Karpas-422 (cell line): ENCODE data around the gene ISYNA1. TPM values are rescaled to one million over a fixed set of nuclear protein-coding genes. Genes with fewer than 3 reads are reported as not detected.

Experiments used
- DNase-seq: peaks from one replicate; pipeline ENCODE4 v3.0.0-alpha.2; 2015
- H2AFZ ChIP-seq: fragments of 200-600 bp; sonication (generic); 2 replicates; pipeline ENCODE4 v1.6.1; 2014; ENCODE audit warnings: antibody characterized with exemption, low read length, mixed read lengths
- H3K27ac ChIP-seq: fragments of 200-600 bp; sonication (generic); 2 replicates; pipeline ENCODE4 v1.5.1; 2014; ENCODE audit warnings: mild to moderate bottlenecking, low read length, moderate library complexity
- H3K27me3 ChIP-seq: fragments of 200-600 bp; sonication (generic); 2 replicates; pipeline ENCODE4 v1.6.1; 2014; ENCODE audit warnings: low read length, mixed read lengths
- H3K36me3 ChIP-seq: fragments of 200-600 bp; sonication (generic); 2 replicates; pipeline ENCODE4 v1.6.1; 2014; ENCODE audit warnings: low read length, mixed read lengths; ENCODE audit not compliant: insufficient read depth
- H3K4me1 ChIP-seq: fragments of 200-600 bp; sonication (generic); 2 replicates; pipeline ENCODE4 v1.6.1; 2014; ENCODE audit warnings: mild to moderate bottlenecking, low read length, mixed read lengths
- H3K4me2 ChIP-seq: fragments of 200-600 bp; sonication (generic); 2 replicates; pipeline ENCODE4 v1.6.1; 2014; ENCODE audit warnings: low read length, low read depth, mild to moderate bottlenecking; ENCODE audit not compliant: poor library complexity, severe bottlenecking
- H3K4me3 ChIP-seq: fragments of 200-600 bp; sonication (generic); 2 replicates; pipeline ENCODE4 v1.5.1; 2014; ENCODE audit warnings: mild to moderate bottlenecking, antibody characterized with exemption, low read length, mixed read lengths
- H3K79me2 ChIP-seq: fragments of 200-600 bp; sonication (generic); 2 replicates; pipeline ENCODE4 v1.6.1; 2014; ENCODE audit warnings: mild to moderate bottlenecking, low read length, mixed read lengths
- H3K9ac ChIP-seq: fragments of 200-600 bp; sonication (generic); 2 replicates; pipeline ENCODE4 v1.6.0; 2014; ENCODE audit warnings: low read length
- H3K9me2 ChIP-seq: fragments of 200-600 bp; sonication (generic), shearing (Covaris generic); replicated peaks from 2 replicates; pipeline ENCODE4 v1.6.0; 2014; ENCODE audit warnings: mild to moderate bottlenecking, low read length, moderate library complexity; ENCODE audit not compliant: insufficient read depth
- H3K9me3 ChIP-seq: fragments of 300-700, 200-600 bp; sonication (generic); 2 replicates; pipeline ENCODE4 v1.6.1; 2014; ENCODE audit warnings: low read length, mixed read lengths
- H4K20me1 ChIP-seq: fragments of 200-600 bp; sonication (generic); 2 replicates; pipeline ENCODE4 v1.6.1; 2014; ENCODE audit warnings: mild to moderate bottlenecking, antibody characterized with exemption, low read length, low read depth; ENCODE audit not compliant: insufficient read depth
- total RNA-seq: library from RNA; depleted of rRNA; stranded (reverse); fragments of >200 nt; shearing (Covaris generic); gene quantifications from 2 replicates; pipeline ENCODE4 v1.2.3, GENCODE V29; 2014; ENCODE audit warnings: low replicate concordance

ISYNA1 gene
- total RNA-seq, 1 experiment from 2014 or later = 10.0 TPM

DNA sequence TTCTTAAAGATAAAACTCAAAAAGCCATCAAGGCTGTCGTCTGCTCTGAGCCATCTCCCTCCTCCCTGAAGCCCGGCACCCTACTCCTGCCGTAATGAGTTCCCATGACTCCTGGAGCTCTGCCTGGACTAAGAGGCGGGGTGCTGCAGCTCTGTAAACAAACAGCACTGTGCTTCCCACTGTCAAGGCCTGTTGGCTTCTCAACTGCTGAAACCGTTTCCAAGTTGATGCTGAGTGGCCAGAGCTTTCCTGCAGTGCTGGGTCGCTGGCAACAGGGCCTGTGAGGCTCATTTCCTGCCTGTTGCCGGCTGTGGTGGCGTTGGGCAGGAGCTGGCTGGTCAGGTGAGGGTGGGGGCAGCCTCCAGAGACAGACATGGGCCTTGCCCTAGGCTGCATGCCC lies 26.7 kb upstream of the ISYNA1 start:
- no peak for DNase-seq
- Histone ChIP-seq H3K9me3 (no peaks in the 10 kb centered on the region), H3K27ac (no peak overlapping the region), H3K4me3 (no peak overlapping the region), H4K20me1 (peaks cover 3% of the 10 kb centered on the region; the same call in 1 of the 2 replicates), H3K4me2 (no peak overlapping the region), H2AFZ (no peak overlapping the region), H3K27me3 (no peaks in the 10 kb centered on the region), H3K79me2 (peaks cover 6% of the 10 kb centered on the region; the same call in 1 of the 2 replicates), H3K36me3 (no peaks in the 10 kb centered on the region), H3K9me2 (no peaks in the 10 kb centered on the region), H3K4me1 (no peaks in the 10 kb centered on the region), H3K9ac (no peak overlapping the region)

DNA sequence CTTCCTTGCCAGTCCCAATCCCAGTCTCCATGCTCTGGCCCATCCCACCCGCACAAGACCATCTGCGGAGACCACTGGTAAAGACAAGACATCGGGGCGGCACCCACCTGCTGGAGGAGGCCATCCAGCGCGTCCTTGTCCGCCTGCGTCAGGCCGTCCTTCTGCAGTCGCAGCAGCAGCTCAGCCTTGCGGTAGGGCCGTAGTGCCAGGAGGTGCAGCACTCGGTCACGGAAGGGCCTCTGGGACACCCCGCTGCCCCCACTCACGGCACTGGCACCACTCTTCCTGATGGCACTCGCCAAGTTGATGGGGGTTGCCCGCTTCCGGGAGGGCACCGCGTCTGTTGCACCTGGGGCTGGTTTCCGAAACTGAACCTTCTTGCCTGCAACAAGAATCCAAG lies 23.5 kb upstream of the ISYNA1 start:
- no peak overlapping the region for H3K27ac ChIP-seq
- no peak overlapping the region for H3K4me3 ChIP-seq
- peaks cover 3% of the 10 kb centered on the region; the same call in 1 of the 2 replicates for H4K20me1 ChIP-seq
- no peaks in the 10 kb centered on the region for H3K4me1 ChIP-seq
- H2AFZ ChIP-seq = no peak overlapping the region
- no peak overlapping the region for H3K4me2 ChIP-seq
- no peak for DNase-seq
- H3K27me3 ChIP-seq = no peaks in the 10 kb centered on the region
- no peaks in the 10 kb centered on the region for H3K79me2 ChIP-seq
- no peaks in the 10 kb centered on the region for H3K9me3 ChIP-seq
- H3K36me3 ChIP-seq = no peaks in the 10 kb centered on the region
- no peaks in the 10 kb centered on the region for H3K9me2 ChIP-seq
- H3K9ac ChIP-seq = no peak overlapping the region

- H4K20me1 ChIP-seq = peaks cover 3% of the 10 kb centered on the region; the same call in 1 of the 2 replicates
- H3K4me1 ChIP-seq = no peaks in the 10 kb centered on the region
- H3K4me3 ChIP-seq = no peak overlapping the region
- H3K4me2 ChIP-seq = no peak overlapping the region
- H3K9ac ChIP-seq = no peak overlapping the region
- no peaks in the 10 kb centered on the region for H3K9me3 ChIP-seq
- no peaks in the 10 kb centered on the region for H3K27me3 ChIP-seq
- H2AFZ ChIP-seq = no peak overlapping the region
- no peaks in the 10 kb centered on the region for H3K9me2 ChIP-seq
- no peak for DNase-seq
- H3K27ac ChIP-seq = no peak overlapping the region
- H3K79me2 ChIP-seq = no peaks in the 10 kb centered on the region
- no peaks in the 10 kb centered on the region for H3K36me3 ChIP-seq
Measured at GRCh38 chr19:18460900-18461299, 23.0 kb upstream of the ISYNA1 start.

GRCh38 chr19:18457483-18458331 lies 19.8 kb upstream of the ISYNA1 start:
- H4K20me1 ChIP-seq = peaks cover 3% of the 10 kb centered on the region; the same call in 1 of the 2 replicates
- H3K4me2 ChIP-seq = no peak overlapping the region
- no peak overlapping the region for H3K4me3 ChIP-seq
- no peak overlapping the region for H2AFZ ChIP-seq
- no peaks in the 10 kb centered on the region for H3K9me3 ChIP-seq
- no peak for DNase-seq
- no peaks in the 10 kb centered on the region for H3K27me3 ChIP-seq
- no peaks in the 10 kb centered on the region for H3K4me1 ChIP-seq
- H3K79me2 ChIP-seq = no peaks in the 10 kb centered on the region
- no peak overlapping the region for H3K27ac ChIP-seq
- no peaks in the 10 kb centered on the region for H3K36me3 ChIP-seq
- no peak overlapping the region for H3K9ac ChIP-seq
- H3K9me2 ChIP-seq = no peaks in the 10 kb centered on the region

- Histone ChIP-seq H3K4me2 (no peak overlapping the region), H3K27me3 (no peaks in the 10 kb centered on the region), H3K27ac (no peak overlapping the region), H3K36me3 (no peaks in the 10 kb centered on the region), H3K4me3 (no peak overlapping the region), H3K9ac (no peak overlapping the region), H3K79me2 (no peaks in the 10 kb centered on the region), H4K20me1 (peaks cover 3% of the 10 kb centered on the region; the same call in 1 of the 2 replicates), H3K9me2 (no peaks in the 10 kb centered on the region), H2AFZ (no peak overlapping the region), H3K4me1 (peaks cover 7% of the 10 kb centered on the region), H3K9me3 (no peaks in the 10 kb centered on the region)
- no peak for DNase-seq
Measured at GRCh38 chr19:18456974-18457373, 19.0 kb upstream of the ISYNA1 start.

DNA sequence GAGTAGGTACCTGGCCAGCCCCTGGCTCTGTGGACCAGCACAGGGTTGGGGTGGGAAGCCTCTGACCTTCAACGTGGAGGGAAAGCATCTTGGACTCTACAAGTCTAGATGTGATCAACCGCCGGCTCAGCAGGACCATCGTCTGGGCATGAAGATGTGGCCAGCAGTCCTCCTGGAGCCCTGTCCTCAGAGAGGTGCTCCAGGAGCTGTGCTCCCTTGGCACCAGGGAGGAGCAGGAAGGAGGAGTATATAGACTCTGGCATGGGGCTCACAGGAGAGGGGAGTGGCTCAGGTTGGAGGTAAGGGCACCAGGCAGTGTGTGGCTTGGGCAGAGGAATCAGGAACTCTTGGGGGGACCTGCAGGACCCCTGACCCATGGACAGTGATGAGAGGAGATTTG lies 18.3 kb upstream of the ISYNA1 start:
- Histone ChIP-seq H3K9ac (no peak overlapping the region), H3K9me2 (no peaks in the 10 kb centered on the region), H3K9me3 (no peaks in the 10 kb centered on the region), H3K4me3 (no peak overlapping the region), H3K36me3 (no peaks in the 10 kb centered on the region), H3K4me1 (peaks cover 14% of the 10 kb centered on the region), H3K4me2 (no peak overlapping the region), H3K27me3 (no peaks in the 10 kb centered on the region), H3K27ac (no peak overlapping the region), H3K79me2 (no peaks in the 10 kb centered on the region), H2AFZ (no peak overlapping the region), H4K20me1 (peaks cover 3% of the 10 kb centered on the region; the same call in 1 of the 2 replicates)
- DNase-seq = no peak

DNA sequence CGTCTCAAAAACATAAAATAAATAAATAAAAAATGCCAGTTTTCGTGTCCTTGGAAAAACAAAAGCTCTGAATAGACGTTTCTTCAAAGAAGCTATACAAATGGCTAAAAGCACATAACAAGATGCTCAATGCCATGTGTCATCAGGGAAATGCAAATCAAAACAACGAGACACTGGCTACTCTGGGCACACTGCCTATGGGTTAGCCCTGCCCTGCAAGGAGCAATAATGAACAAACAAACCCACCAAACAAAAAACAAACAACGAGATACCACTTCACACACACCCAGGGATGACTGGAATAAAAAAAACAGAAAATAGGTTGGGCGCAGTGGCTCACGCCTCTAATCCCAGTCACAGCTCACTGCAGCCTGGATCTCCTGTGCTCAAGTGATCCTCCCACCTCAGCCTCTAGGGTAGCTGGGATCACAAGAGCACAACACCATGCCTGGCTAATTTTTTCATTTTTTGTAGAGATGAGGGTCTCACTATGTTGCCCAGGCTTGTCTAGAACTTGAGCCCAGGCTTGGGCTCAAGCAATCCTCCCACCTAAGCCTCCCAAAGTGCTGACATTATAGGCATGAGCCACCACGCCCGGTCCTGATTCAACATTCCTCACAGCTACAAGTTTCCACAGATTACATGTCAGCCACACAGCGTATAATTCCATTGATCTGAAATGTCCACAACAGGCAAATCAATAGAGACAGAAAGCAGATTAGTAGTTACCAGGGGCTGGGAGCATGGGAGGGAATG lies 15.5 kb upstream of the ISYNA1 start:
- Histone ChIP-seq H2AFZ (no peak overlapping the region), H3K4me1 (peaks cover 17% of the 10 kb centered on the region), H3K9me2 (no peaks in the 10 kb centered on the region), H3K9me3 (no peaks in the 10 kb centered on the region), H3K9ac (no peak overlapping the region), H3K27ac (no peak overlapping the region), H3K4me2 (no peak overlapping the region), H3K79me2 (no peaks in the 10 kb centered on the region), H3K27me3 (no peaks in the 10 kb centered on the region), H4K20me1 (no peaks in the 10 kb centered on the region; the same call in 1 of the 2 replicates), H3K4me3 (no peak overlapping the region), H3K36me3 (no peaks in the 10 kb centered on the region)
- DNase-seq = no peak

DNA sequence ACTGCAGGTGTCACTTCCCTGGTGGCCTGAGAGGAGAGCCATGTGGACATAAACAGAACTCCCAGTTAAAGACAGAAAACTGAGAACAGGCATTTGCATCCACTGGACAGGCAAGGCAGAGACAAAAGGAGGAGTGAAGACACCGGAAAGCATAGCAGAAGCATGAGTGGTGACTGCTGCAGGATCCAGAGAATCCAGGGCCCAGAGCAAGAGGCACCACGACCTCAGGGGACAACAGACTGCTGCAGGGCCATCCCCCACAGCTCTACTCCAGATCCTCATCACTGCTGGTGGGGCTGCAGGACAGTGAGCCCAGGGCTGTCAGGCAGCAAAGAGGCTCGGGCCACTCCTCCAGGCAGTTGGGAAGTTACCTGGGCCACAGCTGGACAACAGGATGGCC lies 14.5 kb upstream of the ISYNA1 start:
- Histone ChIP-seq H4K20me1 (no peaks in the 10 kb centered on the region; the same call in 1 of the 2 replicates), H2AFZ (no peak overlapping the region), H3K4me2 (peak overlapping the region; percentile 71), H3K36me3 (no peaks in the 10 kb centered on the region), H3K9ac (peak overlapping the region; percentile 61), H3K9me3 (no peaks in the 10 kb centered on the region), H3K4me3 (no peak overlapping the region), H3K27me3 (no peaks in the 10 kb centered on the region), H3K79me2 (no peaks in the 10 kb centered on the region), H3K4me1 (peaks cover 17% of the 10 kb centered on the region), H3K9me2 (no peaks in the 10 kb centered on the region), H3K27ac (peak overlapping the region; percentile 80)
- no peak for DNase-seq
